ENCODE measurements around the gene DNM3.
"Not testable (repeated sequence)": the region's sequence is repeated elsewhere in the genome, so short reads cannot be mapped to it uniquely, and the experiment has no call there.

DNM3 gene

DNA sequence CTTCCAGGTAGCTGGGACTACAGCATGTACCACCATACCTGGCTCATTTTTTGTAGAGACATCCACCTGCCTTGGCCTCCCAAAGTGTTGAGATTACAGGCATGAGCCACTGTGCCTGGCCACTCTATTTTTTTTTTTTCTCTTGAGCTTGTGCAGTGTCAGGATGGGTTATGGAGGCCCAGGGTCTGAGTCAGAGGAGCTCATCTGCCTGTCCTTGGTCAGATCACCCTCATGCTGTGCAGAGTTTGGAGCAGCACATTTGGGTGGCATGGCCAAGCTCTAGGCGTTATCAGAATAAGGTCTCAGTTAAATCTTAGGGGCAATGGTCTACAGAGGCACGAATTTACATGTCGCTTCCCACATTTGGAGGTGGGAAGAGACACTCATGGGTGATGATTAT, 43.0 kb upstream of the DNM3 start:
- H3K4me3 ChIP-seq (ENCODE audit: low read depth, low read length): no peak overlapping the region
- TF ChIP-seq, protein P1, sequence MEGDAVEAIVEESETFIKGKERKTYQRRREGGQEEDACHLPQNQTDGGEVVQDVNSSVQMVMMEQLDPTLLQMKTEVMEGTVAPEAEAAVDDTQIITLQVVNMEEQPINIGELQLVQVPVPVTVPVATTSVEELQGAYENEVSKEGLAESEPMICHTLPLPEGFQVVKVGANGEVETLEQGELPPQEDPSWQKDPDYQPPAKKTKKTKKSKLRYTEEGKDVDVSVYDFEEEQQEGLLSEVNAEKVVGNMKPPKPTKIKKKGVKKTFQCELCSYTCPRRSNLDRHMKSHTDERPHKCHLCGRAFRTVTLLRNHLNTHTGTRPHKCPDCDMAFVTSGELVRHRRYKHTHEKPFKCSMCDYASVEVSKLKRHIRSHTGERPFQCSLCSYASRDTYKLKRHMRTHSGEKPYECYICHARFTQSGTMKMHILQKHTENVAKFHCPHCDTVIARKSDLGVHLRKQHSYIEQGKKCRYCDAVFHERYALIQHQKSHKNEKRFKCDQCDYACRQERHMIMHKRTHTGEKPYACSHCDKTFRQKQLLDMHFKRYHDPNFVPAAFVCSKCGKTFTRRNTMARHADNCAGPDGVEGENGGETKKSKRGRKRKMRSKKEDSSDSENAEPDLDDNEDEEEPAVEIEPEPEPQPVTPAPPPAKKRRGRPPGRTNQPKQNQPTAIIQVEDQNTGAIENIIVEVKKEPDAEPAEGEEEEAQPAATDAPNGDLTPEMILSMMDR (IDR thresholded peaks at IDR 0.05; ENCODE audit: low read depth, low read length): no peak
- TF ChIP-seq, protein P2, sequence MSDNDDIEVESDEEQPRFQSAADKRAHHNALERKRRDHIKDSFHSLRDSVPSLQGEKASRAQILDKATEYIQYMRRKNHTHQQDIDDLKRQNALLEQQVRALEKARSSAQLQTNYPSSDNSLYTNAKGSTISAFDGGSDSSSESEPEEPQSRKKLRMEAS (IDR thresholded peaks at IDR 0.05; ENCODE audit: low read depth, low read length): no peak
- TF ChIP-seq MYC (IDR thresholded peaks at IDR 0.05; ENCODE audit: low read depth, low read length) (no peak), POLR2A (IDR thresholded peaks at IDR 0.05; ENCODE audit: extremely low read depth, insufficient read length) (no peak)
- DNase-seq (ENCODE audit: low read depth): no peak

DNA sequence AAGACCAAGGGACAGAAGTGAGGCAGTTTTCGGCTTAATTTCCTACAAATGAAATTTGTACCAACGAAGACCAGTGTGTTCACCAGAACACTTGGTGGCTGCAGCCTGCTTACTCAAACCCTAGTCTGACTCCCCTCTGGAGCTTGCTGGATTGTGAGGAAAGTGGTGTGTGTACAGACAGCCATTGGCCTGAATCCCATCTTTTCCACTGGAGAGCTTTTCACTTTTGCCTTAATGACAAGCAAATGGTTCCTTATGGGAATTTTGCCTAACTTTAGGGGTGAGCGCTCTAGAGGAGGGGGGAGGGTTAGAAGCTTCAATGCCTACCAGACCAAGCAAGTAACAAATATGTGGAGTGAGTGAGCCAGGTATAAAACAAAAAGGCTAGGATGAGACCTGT, 42.5 kb upstream of the DNM3 start:
- TF ChIP-seq, protein P2 (IDR thresholded peaks at IDR 0.05; ENCODE audit: low read depth, low read length): no peak
- TF ChIP-seq MYC (IDR thresholded peaks at IDR 0.05; ENCODE audit: low read depth, low read length) (no peak), POLR2A (IDR thresholded peaks at IDR 0.05; ENCODE audit: extremely low read depth, insufficient read length) (no peak)
- TF ChIP-seq, protein P1 (IDR thresholded peaks at IDR 0.05; ENCODE audit: low read depth, low read length): no peak
- H3K4me3 ChIP-seq (ENCODE audit: low read depth, low read length): no peak overlapping the region
- no peak for DNase-seq (ENCODE audit: low read depth)

DNA sequence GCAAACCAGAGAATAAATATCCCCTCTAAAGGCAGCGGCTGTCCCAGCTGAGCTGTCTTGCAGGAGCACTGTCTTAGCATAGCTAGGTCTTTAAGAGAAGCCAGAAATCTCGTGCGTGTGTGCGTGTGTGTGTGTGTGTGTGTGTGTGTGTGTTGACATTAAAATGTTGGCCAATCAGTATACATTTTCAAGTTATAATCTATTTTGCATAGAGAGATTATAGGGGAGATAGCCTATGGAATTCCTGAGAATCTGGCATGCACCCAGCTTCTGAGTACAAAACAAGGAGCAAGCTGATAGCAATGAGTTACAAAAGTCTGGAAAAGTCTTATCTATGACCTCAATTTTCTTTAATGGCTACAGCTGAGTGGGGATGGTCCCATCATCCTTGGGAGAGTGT, 42.1 kb upstream of the DNM3 start:
- no peak overlapping the region for H3K4me3 ChIP-seq (ENCODE audit: low read depth, low read length)
- no peak for DNase-seq (ENCODE audit: low read depth)
- TF ChIP-seq MYC (IDR thresholded peaks at IDR 0.05; ENCODE audit: low read depth, low read length): no peak
- TF ChIP-seq POLR2A (IDR thresholded peaks at IDR 0.05; ENCODE audit: extremely low read depth, insufficient read length): no peak
- TF ChIP-seq, protein P1 (IDR thresholded peaks at IDR 0.05; ENCODE audit: low read depth, low read length): no peak
- TF ChIP-seq, protein P2 (IDR thresholded peaks at IDR 0.05; ENCODE audit: low read depth, low read length): no peak

DNA sequence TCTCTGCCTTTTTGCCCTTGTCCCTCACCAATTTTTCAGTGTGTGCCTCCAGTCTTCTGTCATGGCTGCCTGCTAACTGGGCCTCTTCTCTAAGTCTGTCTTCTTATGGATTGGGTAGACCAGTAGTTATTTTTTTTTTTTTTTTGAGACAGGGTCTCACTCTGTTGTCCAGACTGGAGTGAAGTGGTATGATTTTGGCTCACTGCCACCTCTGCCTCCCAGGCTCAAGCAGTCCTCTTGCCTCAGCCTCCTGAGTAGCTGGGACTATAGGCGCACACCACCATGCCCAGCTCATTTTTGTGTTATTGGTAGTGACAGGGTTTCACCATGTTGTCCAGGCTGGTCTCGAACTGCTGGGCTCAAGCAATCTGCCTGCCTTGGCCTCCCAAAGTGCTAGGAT, 41.6 kb upstream of the DNM3 start:
- H3K4me3 ChIP-seq (ENCODE audit: low read depth, low read length); DNase-seq (ENCODE audit: low read depth): not testable (repeated sequence)

DNA sequence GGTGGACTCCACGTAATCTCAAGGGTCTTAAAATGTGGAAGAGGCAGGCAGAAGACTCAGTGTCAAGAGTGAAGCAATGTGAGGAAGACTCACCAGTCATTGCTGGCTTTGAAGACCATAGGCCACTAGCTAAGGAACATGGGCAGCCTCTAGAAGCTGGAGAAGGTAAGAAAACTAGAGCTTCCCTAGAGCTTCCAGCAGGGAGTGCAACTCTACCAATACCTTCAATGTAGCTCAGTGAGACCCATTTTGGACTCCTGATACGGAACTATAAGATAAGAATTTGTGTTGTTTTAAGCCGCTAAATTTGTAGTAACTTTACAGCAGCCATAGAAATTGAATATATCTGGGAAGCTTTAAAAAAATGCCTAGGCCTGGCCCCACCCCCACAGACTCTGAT, 41.0 kb upstream of the DNM3 start:
- no peak for DNase-seq (ENCODE audit: low read depth)
- H3K4me3 ChIP-seq (ENCODE audit: low read depth, low read length): no peak overlapping the region
- TF ChIP-seq, protein P1 (IDR thresholded peaks at IDR 0.05; ENCODE audit: low read depth, low read length): no peak
- TF ChIP-seq, protein P2 (IDR thresholded peaks at IDR 0.05; ENCODE audit: low read depth, low read length): no peak
- TF ChIP-seq MYC (IDR thresholded peaks at IDR 0.05; ENCODE audit: low read depth, low read length) (no peak), POLR2A (IDR thresholded peaks at IDR 0.05; ENCODE audit: extremely low read depth, insufficient read length) (no peak)

DNA sequence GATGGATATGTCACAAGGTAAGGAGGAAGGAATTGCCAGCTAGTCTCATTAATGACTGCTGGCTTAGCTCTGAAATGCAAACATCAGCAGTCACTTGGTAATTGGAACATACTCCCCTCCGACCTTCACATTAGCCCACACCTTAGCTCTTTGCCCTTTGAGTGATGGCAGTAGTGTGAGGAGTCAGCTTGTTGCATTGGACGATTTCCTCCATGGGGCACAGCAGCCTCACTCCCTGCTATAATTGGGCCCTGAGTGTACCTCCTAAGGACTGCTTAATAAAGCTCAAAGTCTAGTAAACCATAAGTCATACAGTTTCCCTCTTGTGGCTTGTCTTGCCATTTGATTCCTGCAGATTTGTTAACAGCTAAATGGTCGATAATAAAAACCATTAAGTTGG, 40.4 kb upstream of the DNM3 start:
- no peak overlapping the region for H3K4me3 ChIP-seq (ENCODE audit: low read depth, low read length)
- no peak for DNase-seq (ENCODE audit: low read depth)

More for the DNA sequence above, 40.4 kb upstream of the DNM3 start:
- TF ChIP-seq MYC (IDR thresholded peaks at IDR 0.05; ENCODE audit: low read depth, low read length) (no peak), POLR2A (IDR thresholded peaks at IDR 0.05; ENCODE audit: extremely low read depth, insufficient read length) (no peak)
- TF ChIP-seq, protein P1 (IDR thresholded peaks at IDR 0.05; ENCODE audit: low read depth, low read length): no peak
- TF ChIP-seq, protein P2 (IDR thresholded peaks at IDR 0.05; ENCODE audit: low read depth, low read length): no peak
